Activated T-cell treated with anti-CD3 and anti-CD28 coated beads for 4 hours (primary cell): ENCODE data around the gene NELFCD.
A peak's percentile ranks its signal among the peaks of the same experiment; 100 is the strongest.
"Not testable (repeated sequence)": the region's sequence is repeated elsewhere in the genome, so short reads cannot be mapped to it uniquely, and the experiment has no call there.

Experiments used
- DNase-seq: peaks from one replicate; pipeline ENCODE4 v3.0.0-alpha.2; 2020

Gene NELFCD

GRCh38 chr20:58980711-58981627 is at the start of gene NELFCD:
Gene NELFCD (plus strand): TSS chr20:58981256. CDS start chr20:58981310, 54 bp downstream.
- DNase-seq: peak; percentile 88

GRCh38 chr20:58932170-58932569 is 48.9 kb upstream of the NELFCD start:
- no peak for DNase-seq

GRCh38 chr20:58938078-58938477 is 43.0 kb upstream of the NELFCD start:
- no peak for DNase-seq

- no peak for DNase-seq
Observed at GRCh38 chr20:58938541-58938940, 42.5 kb upstream of the NELFCD start.

- no peak for DNase-seq
Observed at GRCh38 chr20:58941471-58941870, 39.6 kb upstream of the NELFCD start.

- no peak for DNase-seq
Observed at GRCh38 chr20:58942549-58942948, 38.5 kb upstream of the NELFCD start.

GRCh38 chr20:58944610-58945009 is 36.4 kb upstream of the NELFCD start:
- DNase-seq: no peak

GRCh38 chr20:58945965-58946631 is 35.0 kb upstream of the NELFCD start:
- no peak for DNase-seq

GRCh38 chr20:58947797-58948388 is 33.2 kb upstream of the NELFCD start:
- not testable (repeated sequence) for DNase-seq

- no peak for DNase-seq
Observed at GRCh38 chr20:58950603-58951002, 30.5 kb upstream of the NELFCD start.

- no peak for DNase-seq
Observed at GRCh38 chr20:58953050-58953449, 28.0 kb upstream of the NELFCD start.

GRCh38 chr20:58956078-58956477 is 25.0 kb upstream of the NELFCD start:
- no peak for DNase-seq

GRCh38 chr20:58959652-58960051 is 21.4 kb upstream of the NELFCD start:
- no peak for DNase-seq

- no peak for DNase-seq
Observed at GRCh38 chr20:58963060-58963584, 17.9 kb upstream of the NELFCD start.

GRCh38 chr20:58963922-58964321 is 17.1 kb upstream of the NELFCD start:
- not testable (repeated sequence) for DNase-seq

- no peak for DNase-seq
Observed at GRCh38 chr20:58965270-58966064, 15.6 kb upstream of the NELFCD start.

- no peak for DNase-seq
Observed at GRCh38 chr20:58967652-58968429, 13.2 kb upstream of the NELFCD start.

- DNase-seq: no peak
Observed at GRCh38 chr20:58969439-58969838, 11.6 kb upstream of the NELFCD start.

GRCh38 chr20:58970146-58970545 is 10.9 kb upstream of the NELFCD start:
- no peak for DNase-seq

- DNase-seq: no peak
Observed at GRCh38 chr20:58971429-58971828, 9.6 kb upstream of the NELFCD start.

- DNase-seq: no peak
Observed at GRCh38 chr20:58973179-58973578, 7.9 kb upstream of the NELFCD start.

GRCh38 chr20:58973866-58974265 is 7.2 kb upstream of the NELFCD start:
- no peak for DNase-seq
